Measurements from ENCODE around the gene WDFY3.

GRCh38 chr4:84691800-84692199 lies 274.7 kb downstream of the WDFY3 start:
- TF ChIP-seq RARB (CRISPR knock-in tag; IDR thresholded peaks at IDR 0.05) (no peak), ZC3H10 (CRISPR knock-in tag; IDR thresholded peaks at IDR 0.05) (no peak), CSRNP3 (CRISPR knock-in tag; IDR thresholded peaks at IDR 0.05) (no peak)

All from SK-N-SH treated with all-trans-retinoic acid at 6 μM for 48 hours (cell line).